ENCODE measurements around the gene RBM3. TPM values are rescaled to one million over a fixed set of nuclear protein-coding genes. Genes with fewer than 3 reads are reported as not detected.

Gene RBM3
- total RNA-seq, 1 experiment from 2014 or later, result 233 TPM

DNA sequence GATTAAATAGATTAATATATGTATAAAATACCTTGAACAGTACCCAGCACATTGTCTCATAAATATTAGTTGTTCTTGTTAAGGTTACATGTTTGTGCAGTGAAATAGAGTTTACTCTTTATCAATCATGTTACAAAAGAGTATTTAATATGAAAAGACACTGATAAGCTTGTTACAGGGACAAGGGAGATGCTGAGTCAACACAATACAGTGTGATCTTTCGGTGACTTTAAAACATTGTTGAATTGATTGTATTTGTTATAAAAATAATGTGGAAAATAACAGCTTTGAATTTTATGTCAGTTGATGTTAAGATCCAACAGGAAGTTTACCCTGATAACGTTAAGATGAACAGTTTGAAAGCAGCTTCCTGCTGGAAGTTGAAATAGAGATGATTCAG lies 21.6 kb downstream of the RBM3 start:
- H3K79me2 ChIP-seq (ENCODE audit: insufficient read depth, low read length), result no peaks in the 10 kb centered on the region
- RAD21 ChIA-PET (ENCODE audit: low non-redundant PET in 1 of 2, low total read pairs in 2 of 2, uncharacterized antibody in 2 of 2, unreplicated experiment in 2 of 2), result no interaction called here
- H3K4me3 ChIP-seq (replicated peaks in 1 of 2; ENCODE audit: low read depth in 1 of 2, low read length in 2 of 2), result no peak overlapping the region
- TF ChIP-seq YY1 (IDR thresholded peaks at IDR 0.05; ENCODE audit: extremely low read depth, insufficient replicate concordance, low read depth, low read length) (no peak), FOSL1 (IDR thresholded peaks at IDR 0.05; ENCODE audit: low read depth) (no peak), CBX3 (IDR thresholded peaks at IDR 0.05; ENCODE audit: low read depth) (no peak), POLR2AphosphoS5 (IDR thresholded peaks at IDR 0.05; ENCODE audit: low read depth, low read length) (no peak), TCF7L2 (IDR thresholded peaks at IDR 0.05; ENCODE audit: borderline replicate concordance, extremely low read depth, insufficient read depth, insufficient read length) (no peak), CEBPB (IDR thresholded peaks at IDR 0.05; ENCODE audit: low read depth) (no peak), ZFX (IDR thresholded peaks at IDR 0.05) (no peak), RAD21 (IDR thresholded peaks at IDR 0.05; ENCODE audit: low read depth) (no peak), SP1 (IDR thresholded peaks at IDR 0.05; ENCODE audit: low read depth) (no peak)
- TF ChIP-seq, protein P1, sequence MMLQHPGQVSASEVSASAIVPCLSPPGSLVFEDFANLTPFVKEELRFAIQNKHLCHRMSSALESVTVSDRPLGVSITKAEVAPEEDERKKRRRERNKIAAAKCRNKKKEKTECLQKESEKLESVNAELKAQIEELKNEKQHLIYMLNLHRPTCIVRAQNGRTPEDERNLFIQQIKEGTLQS (IDR thresholded peaks at IDR 0.05), result no peak
- TSS peak; percentile 40 for BruUV-seq (replicated peaks)
- H3K27ac ChIP-seq (ENCODE audit: low read depth, low read length), result no peak overlapping the region
- no peaks in the 10 kb centered on the region for H3K9me2 ChIP-seq (ENCODE audit: insufficient read depth)
- H3K27me3 ChIP-seq (ENCODE audit: insufficient read depth, low read length), result no peaks in the 10 kb centered on the region
- intact Hi-C loops (cut with micrococcal nuclease), result no loop called here
- CTCF ChIA-PET, result no interaction called here
- peaks cover 0 to 4% of the 10 kb centered on the region in 2 experiments; a peak in 1 of 4 replicates for H3K36me3 ChIP-seq (ENCODE audit: control insufficient read depth in 1 of 2, insufficient read depth in 2 of 2, low read length in 2 of 2)
- DNase-seq (ENCODE audit: low read depth, low spot score), result no peak
- no peaks in the 10 kb centered on the region for H4K20me1 ChIP-seq (ENCODE audit: insufficient read depth)
- no peak overlapping the region for H2AFZ ChIP-seq (ENCODE audit: low read depth, low read length, poor library complexity, severe bottlenecking)
- H3K9ac ChIP-seq (ENCODE audit: low read length), result no peak overlapping the region
- no peak overlapping the region for H3K4me2 ChIP-seq (ENCODE audit: low read length)
- peaks cover 12 to 23% of the 10 kb centered on the region in 2 experiments for H3K4me1 ChIP-seq (ENCODE audit: control insufficient read depth in 1 of 2, insufficient read depth in 2 of 2, low read length in 2 of 2)
- POLR2A ChIA-PET, result interaction anchor here (1.1 to 1.6 kb wide), 2 partner anchors 17 to 22 kb away, joined by 3 to 4 read pairs; partner anchors contain the start of gene RBM3
- no peaks in the 10 kb centered on the region for H3K9me3 ChIP-seq (ENCODE audit: control insufficient read depth in 1 of 2, insufficient read depth in 1 of 2, low read depth in 1 of 2, low read length in 2 of 2)
- ATAC-seq, result no peak
